GM19452 (cell line): Measurements from ENCODE around the gene ZNF184.
A peak's percentile ranks its signal among the peaks of the same experiment; 100 is the strongest.

Experiments used
- ATAC-seq: cut with Tn5 transposase; IDR thresholded peaks from one replicate; pipeline ENCODE4 v1.9.1; 2021; ENCODE audit not compliant: unreplicated experiment

Gene ZNF184

GRCh38 chr6:27472617-27473400 is at the start of gene ZNF184:
Gene ZNF184 (minus strand): TSS chr6:27473105. CDS start chr6:27472294, 811 bp downstream.
- ATAC-seq = peak; percentile 85

GRCh38 chr6:27518881-27519795 is 46.2 kb upstream of the ZNF184 start:
- ATAC-seq = peak; percentile 69

GRCh38 chr6:27517928-27518787 is 45.3 kb upstream of the ZNF184 start:
- peak; percentile 5 for ATAC-seq

GRCh38 chr6:27517238-27517637 is 44.3 kb upstream of the ZNF184 start:
- no peak for ATAC-seq

- ATAC-seq = no peak
These were observed 42.1 kb upstream of the ZNF184 start for GRCh38 chr6:27514906-27515495.

GRCh38 chr6:27512525-27512924 is 39.6 kb upstream of the ZNF184 start:
- ATAC-seq = no peak

GRCh38 chr6:27507041-27507956 is 34.4 kb upstream of the ZNF184 start:
- no peak for ATAC-seq

- ATAC-seq = no peak
These were observed 32.5 kb upstream of the ZNF184 start for GRCh38 chr6:27505209-27506027.

- ATAC-seq = peak; percentile 35
These were observed 30.6 kb upstream of the ZNF184 start for GRCh38 chr6:27503436-27504030.

- peak; percentile 55 for ATAC-seq
These were observed 29.9 kb upstream of the ZNF184 start for GRCh38 chr6:27502508-27503435.

- no peak for ATAC-seq
These were observed 28.3 kb upstream of the ZNF184 start for GRCh38 chr6:27501187-27501586.

- ATAC-seq = no peak
These were observed 27.3 kb upstream of the ZNF184 start for GRCh38 chr6:27500177-27500576.

- ATAC-seq = no peak
These were observed 22.7 kb upstream of the ZNF184 start for GRCh38 chr6:27495386-27496135.

GRCh38 chr6:27494987-27495385 is 22.1 kb upstream of the ZNF184 start:
- no peak for ATAC-seq

GRCh38 chr6:27494103-27494502 is 21.2 kb upstream of the ZNF184 start:
- ATAC-seq = no peak

GRCh38 chr6:27492631-27493190 is 19.8 kb upstream of the ZNF184 start:
- no peak for ATAC-seq
